ENCODE results near the gene ARX. TPM values are rescaled to one million over a fixed set of nuclear protein-coding genes. Genes with fewer than 3 reads are reported as not detected.
A peak's percentile ranks its signal among the peaks of the same experiment; 100 is the strongest.

Gene ARX
- polyA plus RNA-seq, 1 donor: 1.8 TPM

DNA sequence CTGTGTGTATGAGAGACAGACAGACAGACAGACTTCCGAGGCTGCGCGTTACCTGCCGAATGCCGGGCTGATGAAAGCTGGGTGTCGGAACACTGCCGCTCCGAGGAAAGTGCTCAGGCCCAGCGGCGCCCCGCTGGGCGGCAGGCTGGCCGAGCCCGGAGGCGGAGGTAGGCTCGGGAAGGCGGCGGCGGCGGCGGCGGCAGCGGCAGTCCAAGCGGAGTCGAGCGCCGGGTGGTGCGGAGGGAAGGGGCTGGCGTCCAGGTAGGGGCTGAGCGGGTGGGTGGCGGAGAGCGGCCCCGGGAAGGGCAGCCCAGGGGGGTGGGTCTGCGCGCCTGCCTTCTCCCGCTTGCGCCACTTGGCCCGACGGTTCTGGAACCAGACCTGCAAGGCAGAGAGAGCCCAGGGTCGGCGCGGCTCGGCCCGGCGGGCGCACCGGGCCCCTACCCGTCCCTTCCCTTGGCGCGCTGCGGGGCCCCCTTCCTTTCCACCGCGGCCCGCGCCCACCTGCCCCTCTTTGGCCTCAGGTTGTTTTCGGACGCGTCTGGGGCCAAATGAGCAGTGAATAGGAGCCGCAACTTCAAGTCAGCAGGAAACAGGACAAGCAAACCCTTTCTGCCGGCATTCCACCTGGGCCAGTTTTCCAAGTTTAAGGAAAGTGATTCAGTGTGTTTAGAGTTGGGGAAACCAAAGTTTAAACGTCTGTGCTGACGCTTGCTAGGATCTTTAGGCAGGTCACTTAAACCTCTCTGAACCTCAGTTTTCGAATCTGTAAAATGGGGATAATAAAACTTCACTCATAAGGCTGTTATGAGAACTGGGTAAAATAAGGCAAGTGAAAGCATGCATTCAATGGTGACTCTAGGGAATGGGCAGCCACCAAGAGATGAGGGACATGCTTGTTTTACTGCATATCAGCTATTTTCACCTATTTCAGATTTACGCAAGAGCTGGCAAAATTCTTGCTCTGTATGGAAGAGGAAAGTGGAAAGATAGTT lies 8.4 kb downstream of the ARX start:
- Histone ChIP-seq H3K27me3 (ENCODE audit: control insufficient read depth, insufficient read depth, low read length) (peaks cover 98% of the 10 kb centered on the region), H3K9me3 (ENCODE audit: control insufficient read depth, low read depth, low read length) (peaks cover 5% of the 10 kb centered on the region), H3K27ac (ENCODE audit: low read length) (no peak overlapping the region), H3K4me3 (ENCODE audit: low read length) (no peak overlapping the region), H3K4me1 (ENCODE audit: control insufficient read depth, insufficient read depth, low read length) (peaks cover 6% of the 10 kb centered on the region), H3K36me3 (ENCODE audit: control insufficient read depth, insufficient read depth, low read length) (no peaks in the 10 kb centered on the region)
- no CpG with 5 or more reads among the region's 64 CpGs for WGBS (ENCODE audit: insufficient coverage, low lambda C conversion rate)
- no peak for DNase-seq

DNA sequence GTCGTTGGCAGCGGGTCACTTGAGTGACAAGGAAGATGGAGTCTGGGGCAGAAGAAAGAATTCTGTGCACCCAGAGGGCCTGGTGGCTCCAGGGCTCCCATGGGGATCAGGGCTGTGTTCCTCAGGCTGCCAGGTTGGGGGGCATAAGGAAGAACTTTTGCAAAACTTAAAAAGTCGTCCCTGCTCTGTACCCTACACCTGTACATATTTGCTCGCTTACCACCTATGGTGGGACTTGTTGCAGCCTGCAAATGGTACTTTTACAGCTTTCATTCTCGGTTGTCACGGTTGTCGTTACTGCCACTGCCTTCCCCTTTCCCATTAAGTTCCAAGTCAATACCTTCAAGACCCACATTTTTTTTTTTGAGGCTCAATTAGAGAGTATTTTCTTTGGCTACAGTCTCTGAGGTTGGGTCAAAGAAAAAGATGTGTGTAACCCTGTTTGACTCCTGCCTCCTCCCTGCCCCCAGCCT lies 9.1 kb downstream of the ARX start:
- WGBS (ENCODE audit: insufficient coverage, low lambda C conversion rate): no CpG with 5 or more reads among the region's 7 CpGs

DNA sequence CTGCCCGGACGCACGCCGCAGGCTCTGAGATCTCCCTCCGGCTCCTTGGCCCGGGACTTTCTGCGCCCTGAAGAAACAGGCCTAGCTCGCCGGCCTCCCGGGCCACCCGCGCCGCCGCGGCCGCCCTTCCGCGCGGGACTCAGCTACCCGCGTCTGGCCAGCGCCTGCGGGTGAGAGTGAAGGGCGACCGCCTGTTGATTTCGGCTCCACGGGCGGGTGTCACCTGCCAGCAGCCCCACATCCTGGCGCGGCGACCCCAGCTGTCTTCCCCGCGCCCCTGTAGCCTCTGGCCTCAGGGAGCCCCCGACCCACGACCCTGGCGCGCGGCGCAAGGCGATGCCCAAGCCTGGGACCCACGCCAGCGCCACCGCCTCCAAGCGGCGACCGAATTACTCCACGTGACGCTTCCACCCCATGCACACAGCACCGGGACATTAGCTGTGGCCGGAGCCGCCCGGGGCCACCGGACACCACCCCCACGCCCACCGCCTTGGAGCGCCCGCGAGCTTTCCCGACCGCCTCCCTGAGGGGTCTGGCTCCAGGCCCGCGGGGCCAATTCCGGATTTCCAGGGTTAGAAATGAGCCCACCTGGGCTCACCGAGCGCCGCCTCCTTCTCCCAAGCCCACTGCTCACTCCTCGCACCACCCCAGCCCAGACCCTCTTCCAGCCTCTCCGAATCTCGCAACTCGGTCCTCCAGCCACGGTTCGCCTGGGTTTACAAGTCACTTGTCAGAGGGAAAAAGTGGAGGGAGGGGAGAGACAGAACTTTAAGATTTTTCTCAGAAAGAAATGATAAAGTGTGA lies 10.2 kb downstream of the ARX start:
- H3K9me3 ChIP-seq (ENCODE audit: control insufficient read depth, low read depth, low read length): peaks cover 5% of the 10 kb centered on the region
- DNase-seq: no peak
- no peaks in the 10 kb centered on the region for H3K36me3 ChIP-seq (ENCODE audit: control insufficient read depth, insufficient read depth, low read length)
- no peak overlapping the region for H3K4me3 ChIP-seq (ENCODE audit: low read length)
- peaks cover 6% of the 10 kb centered on the region for H3K4me1 ChIP-seq (ENCODE audit: control insufficient read depth, insufficient read depth, low read length)
- no peak overlapping the region for H3K27ac ChIP-seq (ENCODE audit: low read length)
- H3K27me3 ChIP-seq (ENCODE audit: control insufficient read depth, insufficient read depth, low read length): peaks cover 96% of the 10 kb centered on the region
- no CpG with 5 or more reads among the region's 72 CpGs for WGBS (ENCODE audit: insufficient coverage, low lambda C conversion rate)

More for the DNA sequence above, 9.1 kb downstream of the ARX start:
- Histone ChIP-seq H3K9me3 (ENCODE audit: control insufficient read depth, low read depth, low read length) (peaks cover 5% of the 10 kb centered on the region), H3K27me3 (ENCODE audit: control insufficient read depth, insufficient read depth, low read length) (peaks cover 98% of the 10 kb centered on the region), H3K4me1 (ENCODE audit: control insufficient read depth, insufficient read depth, low read length) (peaks cover 6% of the 10 kb centered on the region), H3K4me3 (ENCODE audit: low read length) (no peak overlapping the region), H3K36me3 (ENCODE audit: control insufficient read depth, insufficient read depth, low read length) (no peaks in the 10 kb centered on the region), H3K27ac (ENCODE audit: low read length) (no peak overlapping the region)
- DNase-seq: no peak

DNA sequence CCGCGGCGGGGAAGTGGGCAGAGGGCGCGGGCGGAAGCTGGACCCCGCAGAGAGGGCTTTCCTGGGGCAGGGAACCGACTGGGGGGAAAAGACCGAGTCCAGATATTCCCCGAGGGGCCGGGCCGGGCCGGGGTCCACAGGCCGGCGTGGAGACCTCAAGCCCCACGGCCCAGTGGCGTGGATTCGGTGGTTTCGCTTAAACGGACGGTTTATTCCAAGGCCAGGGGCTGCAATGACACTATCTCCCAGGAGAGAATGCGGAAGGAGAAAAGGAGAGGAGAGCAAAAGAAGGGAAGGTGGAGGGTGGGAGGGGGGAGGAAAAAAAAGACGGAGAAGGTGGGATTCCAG lies 10.8 kb downstream of the ARX start:
- H3K36me3 ChIP-seq (ENCODE audit: control insufficient read depth, insufficient read depth, low read length): no peaks in the 10 kb centered on the region
- H3K4me1 ChIP-seq (ENCODE audit: control insufficient read depth, insufficient read depth, low read length): peaks cover 6% of the 10 kb centered on the region
- no peak for DNase-seq
- no CpG with 5 or more reads among the region's 23 CpGs for WGBS (ENCODE audit: insufficient coverage, low lambda C conversion rate)
- peaks cover 5% of the 10 kb centered on the region for H3K9me3 ChIP-seq (ENCODE audit: control insufficient read depth, low read depth, low read length)
- H3K4me3 ChIP-seq (ENCODE audit: low read length): no peak overlapping the region
- H3K27me3 ChIP-seq (ENCODE audit: control insufficient read depth, insufficient read depth, low read length): peaks cover 90% of the 10 kb centered on the region
- no peak overlapping the region for H3K27ac ChIP-seq (ENCODE audit: low read length)

DNA sequence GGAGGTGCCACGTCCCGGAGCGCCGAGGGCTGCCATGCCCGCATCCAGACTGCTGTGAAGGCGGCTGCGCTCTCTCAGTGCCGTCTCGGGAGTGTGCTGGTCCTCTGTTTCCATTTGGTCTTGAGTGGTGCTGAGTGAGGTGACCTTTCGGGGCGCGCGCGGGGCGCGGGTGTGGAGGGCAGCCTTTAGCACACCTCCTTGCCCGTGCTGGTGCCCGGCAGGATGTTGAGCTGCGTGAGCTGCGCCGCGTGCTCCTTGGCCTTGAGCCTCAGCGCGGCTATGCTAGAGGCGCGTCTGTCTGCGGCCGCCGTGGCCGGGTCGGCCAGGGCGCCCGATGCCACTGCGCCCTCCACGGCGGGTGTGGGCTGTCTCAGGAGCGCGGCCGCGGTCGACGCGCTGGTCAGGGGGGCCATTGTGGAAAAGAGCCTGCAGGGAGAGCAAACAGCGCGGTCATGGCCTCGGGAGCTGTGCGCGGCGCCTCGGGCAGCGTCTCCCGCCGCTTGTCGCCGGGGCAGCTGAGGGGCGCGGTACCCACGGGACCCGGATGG lies 11.2 kb downstream of the ARX start:
- Histone ChIP-seq H3K27ac (ENCODE audit: low read length) (no peak overlapping the region), H3K27me3 (ENCODE audit: control insufficient read depth, insufficient read depth, low read length) (peaks cover 86% of the 10 kb centered on the region), H3K4me1 (ENCODE audit: control insufficient read depth, insufficient read depth, low read length) (peaks cover 6% of the 10 kb centered on the region), H3K36me3 (ENCODE audit: control insufficient read depth, insufficient read depth, low read length) (no peaks in the 10 kb centered on the region), H3K9me3 (ENCODE audit: control insufficient read depth, low read depth, low read length) (peaks cover 5% of the 10 kb centered on the region), H3K4me3 (ENCODE audit: low read length) (no peak overlapping the region)
- DNase-seq: peak in 1 of 2 donors; percentile 24
- WGBS (ENCODE audit: insufficient coverage, low lambda C conversion rate): no CpG with 5 or more reads among the region's 59 CpGs

DNA sequence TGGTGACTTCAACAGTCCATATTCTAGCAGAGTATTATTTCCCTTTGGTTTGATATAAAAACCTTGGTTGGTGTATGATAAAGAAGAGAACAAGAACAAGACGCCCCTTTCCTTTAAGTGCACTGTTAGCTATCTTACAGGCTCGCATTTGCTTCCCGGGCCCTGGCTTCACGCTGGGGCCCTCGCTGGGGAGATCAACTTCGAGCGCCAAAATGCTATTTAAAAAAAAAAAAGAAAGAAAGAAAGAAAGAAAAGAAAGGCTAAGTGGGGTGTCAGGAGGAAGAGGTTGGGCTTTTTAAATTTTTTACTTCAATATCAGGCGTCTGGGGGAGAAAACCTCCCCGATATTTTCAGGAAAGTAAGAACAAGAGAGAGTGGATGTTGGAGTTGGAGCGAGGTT lies 11.7 kb downstream of the ARX start:
- no peak overlapping the region for H3K27ac ChIP-seq (ENCODE audit: low read length)
- no peak overlapping the region for H3K4me3 ChIP-seq (ENCODE audit: low read length)
- 0% methylated on average over 1 of the region's 10 CpGs for WGBS (ENCODE audit: insufficient coverage, low lambda C conversion rate)
- peaks cover 5% of the 10 kb centered on the region for H3K9me3 ChIP-seq (ENCODE audit: control insufficient read depth, low read depth, low read length)
- no peaks in the 10 kb centered on the region for H3K36me3 ChIP-seq (ENCODE audit: control insufficient read depth, insufficient read depth, low read length)
- peaks cover 81% of the 10 kb centered on the region for H3K27me3 ChIP-seq (ENCODE audit: control insufficient read depth, insufficient read depth, low read length)
- no peak for DNase-seq
- H3K4me1 ChIP-seq (ENCODE audit: control insufficient read depth, insufficient read depth, low read length): peaks cover 6% of the 10 kb centered on the region

DNA sequence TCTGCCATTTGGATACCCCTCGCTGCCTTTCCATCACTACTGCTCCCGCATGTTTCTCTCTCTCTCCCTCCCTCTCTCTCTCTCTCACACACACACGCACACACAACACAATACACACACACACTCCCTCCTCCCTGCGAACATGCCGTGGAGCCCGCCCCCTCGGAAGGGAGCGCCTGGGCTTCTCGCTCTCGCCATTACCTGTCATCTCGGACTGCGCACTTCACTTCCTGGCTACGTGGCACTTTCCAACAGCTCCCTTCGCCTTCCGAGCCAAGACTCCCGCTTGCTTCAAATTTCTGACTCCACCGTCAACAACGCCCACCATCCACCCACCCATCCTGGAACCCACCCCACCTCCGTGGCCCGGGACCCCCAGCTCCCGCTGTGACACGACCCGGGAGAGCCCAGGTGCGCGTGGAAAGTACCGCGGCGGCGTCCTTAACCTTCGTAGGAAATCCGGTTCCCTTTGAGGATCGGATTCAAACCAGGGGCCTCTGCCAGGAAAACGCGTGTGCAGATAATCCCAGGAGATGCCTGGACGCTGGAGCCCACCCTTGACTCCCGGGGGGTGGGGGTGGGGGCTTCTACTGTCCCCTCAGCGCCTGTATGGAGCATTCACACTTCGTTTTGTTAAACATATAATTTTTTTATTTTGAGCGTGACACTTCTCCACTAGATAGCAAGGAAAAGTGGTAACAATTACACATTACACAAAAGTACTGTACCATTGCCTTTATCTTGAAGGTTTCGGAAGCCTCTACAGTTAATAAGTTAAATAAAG lies 12.5 kb downstream of the ARX start:
- Histone ChIP-seq H3K27me3 (ENCODE audit: control insufficient read depth, insufficient read depth, low read length) (peaks cover 73% of the 10 kb centered on the region), H3K4me1 (ENCODE audit: control insufficient read depth, insufficient read depth, low read length) (peaks cover 6% of the 10 kb centered on the region), H3K27ac (ENCODE audit: low read length) (no peak overlapping the region), H3K4me3 (ENCODE audit: low read length) (peak overlapping the region; percentile 10), H3K36me3 (ENCODE audit: control insufficient read depth, insufficient read depth, low read length) (no peaks in the 10 kb centered on the region), H3K9me3 (ENCODE audit: control insufficient read depth, low read depth, low read length) (peaks cover 5% of the 10 kb centered on the region)
- peak in 1 of 2 donors; percentile 61 for DNase-seq
- no CpG with 5 or more reads among the region's 40 CpGs for WGBS (ENCODE audit: insufficient coverage, low lambda C conversion rate)

DNA sequence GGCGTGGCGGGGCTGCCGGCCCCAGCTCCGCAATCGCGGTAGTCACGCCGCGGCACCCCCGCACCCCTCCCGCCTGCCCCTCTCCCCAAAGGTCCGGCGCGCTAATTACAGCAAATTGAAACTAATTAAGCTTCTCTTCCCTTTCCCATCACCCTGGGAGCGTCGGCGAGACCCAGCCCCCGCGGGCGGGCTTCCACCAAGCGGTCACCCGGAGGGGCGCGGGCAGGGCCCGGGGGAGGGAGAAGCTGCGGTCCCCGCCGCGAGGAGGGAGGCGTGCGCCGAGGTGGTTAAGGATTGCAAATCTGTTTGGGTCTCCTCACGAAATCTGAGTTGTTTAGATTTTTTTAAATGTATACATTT lies 13.1 kb downstream of the ARX start:
- DNase-seq: no peak
- Histone ChIP-seq H3K36me3 (ENCODE audit: control insufficient read depth, insufficient read depth, low read length) (no peaks in the 10 kb centered on the region), H3K4me1 (ENCODE audit: control insufficient read depth, insufficient read depth, low read length) (peaks cover 6% of the 10 kb centered on the region), H3K27ac (ENCODE audit: low read length) (no peak overlapping the region), H3K9me3 (ENCODE audit: control insufficient read depth, low read depth, low read length) (peaks cover 5% of the 10 kb centered on the region), H3K27me3 (ENCODE audit: control insufficient read depth, insufficient read depth, low read length) (peaks cover 67% of the 10 kb centered on the region), H3K4me3 (ENCODE audit: low read length) (peak overlapping the region; percentile 10)
- WGBS (ENCODE audit: insufficient coverage, low lambda C conversion rate): no CpG with 5 or more reads among the region's 33 CpGs

DNA sequence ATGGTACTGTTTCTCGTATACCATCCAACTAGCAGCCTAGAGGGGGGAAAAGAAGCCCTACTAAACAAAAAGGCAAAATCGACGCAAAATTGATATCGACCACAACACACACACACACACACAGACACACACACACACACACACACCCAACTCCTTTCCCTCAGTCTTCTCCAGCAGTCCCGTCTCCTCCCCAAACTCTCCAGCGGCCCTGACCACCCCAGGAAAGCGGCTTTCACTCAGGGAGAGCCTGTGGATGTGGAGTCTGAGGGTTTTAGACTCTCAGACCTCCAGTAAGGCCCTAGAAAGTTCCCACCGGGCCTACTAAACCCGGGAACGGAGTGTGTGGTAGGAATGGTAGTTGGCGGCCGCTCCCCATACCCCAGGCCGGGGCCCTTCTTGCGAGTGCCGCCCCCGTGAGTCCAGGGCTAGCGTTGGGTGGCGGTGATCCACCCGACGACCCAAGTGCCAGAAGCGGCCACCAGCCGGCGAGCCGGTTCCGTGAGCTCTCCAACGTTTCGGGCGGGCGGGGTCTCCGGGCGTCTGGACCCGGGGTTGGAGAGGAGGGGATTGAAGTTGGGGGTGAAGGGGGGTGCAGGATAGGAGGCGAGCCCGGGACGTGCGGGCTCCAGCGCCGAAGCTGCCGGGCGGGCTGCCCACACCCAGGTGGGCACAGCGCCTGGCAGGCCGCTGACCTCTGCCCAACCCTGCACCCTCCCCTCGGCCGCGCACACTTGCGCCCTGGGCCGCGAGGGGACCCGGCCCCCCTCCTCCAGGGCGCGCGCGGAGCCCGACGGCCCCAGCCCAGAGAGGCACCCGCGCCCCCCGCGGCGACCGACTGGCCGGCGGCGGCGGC lies 13.7 kb downstream of the ARX start:
- Histone ChIP-seq H3K4me3 (ENCODE audit: low read length) (no peak overlapping the region), H3K27me3 (ENCODE audit: control insufficient read depth, insufficient read depth, low read length) (peaks cover 61% of the 10 kb centered on the region), H3K9me3 (ENCODE audit: control insufficient read depth, low read depth, low read length) (peaks cover 5% of the 10 kb centered on the region), H3K27ac (ENCODE audit: low read length) (no peak overlapping the region), H3K4me1 (ENCODE audit: control insufficient read depth, insufficient read depth, low read length) (peaks cover 6% of the 10 kb centered on the region), H3K36me3 (ENCODE audit: control insufficient read depth, insufficient read depth, low read length) (no peaks in the 10 kb centered on the region)
- DNase-seq: no peak
- no CpG with 5 or more reads among the region's 65 CpGs for WGBS (ENCODE audit: insufficient coverage, low lambda C conversion rate)

Measured in large intestine (tissue), 3 donors.